ENCODE data around the gene TTYH3. TPM values are rescaled to one million over a fixed set of nuclear protein-coding genes. Genes with fewer than 3 reads are reported as not detected.

The TTYH3 gene
- total RNA-seq, 1 experiment from 2014 or later: 178 TPM

DNA sequence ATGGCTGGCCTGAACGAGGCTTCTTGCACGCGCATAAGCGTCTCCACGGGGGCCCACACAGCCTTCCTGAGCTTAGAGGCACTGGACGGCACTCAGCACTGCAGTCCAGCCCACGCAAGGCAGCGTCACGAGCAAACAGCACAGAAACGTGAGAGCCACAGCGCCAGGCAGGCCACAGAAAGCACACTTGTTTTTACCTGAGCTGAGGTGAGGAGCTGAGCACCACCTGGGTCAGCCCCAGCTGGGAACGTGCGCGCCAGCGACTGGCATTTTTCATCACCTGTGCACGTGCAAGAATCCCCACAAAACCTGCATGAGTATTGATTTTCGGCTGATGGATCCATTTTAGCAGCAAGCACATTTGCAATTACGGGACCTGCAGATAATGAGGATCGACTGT, 46.3 kb upstream of the TTYH3 start (continued):
- TF ChIP-seq NFATC4 (CRISPR knock-in tag; IDR thresholded peaks at IDR 0.05) (no peak), ZNF396 (CRISPR knock-in tag; IDR thresholded peaks at IDR 0.05; ENCODE audit: borderline replicate concordance) (no peak)

DNA sequence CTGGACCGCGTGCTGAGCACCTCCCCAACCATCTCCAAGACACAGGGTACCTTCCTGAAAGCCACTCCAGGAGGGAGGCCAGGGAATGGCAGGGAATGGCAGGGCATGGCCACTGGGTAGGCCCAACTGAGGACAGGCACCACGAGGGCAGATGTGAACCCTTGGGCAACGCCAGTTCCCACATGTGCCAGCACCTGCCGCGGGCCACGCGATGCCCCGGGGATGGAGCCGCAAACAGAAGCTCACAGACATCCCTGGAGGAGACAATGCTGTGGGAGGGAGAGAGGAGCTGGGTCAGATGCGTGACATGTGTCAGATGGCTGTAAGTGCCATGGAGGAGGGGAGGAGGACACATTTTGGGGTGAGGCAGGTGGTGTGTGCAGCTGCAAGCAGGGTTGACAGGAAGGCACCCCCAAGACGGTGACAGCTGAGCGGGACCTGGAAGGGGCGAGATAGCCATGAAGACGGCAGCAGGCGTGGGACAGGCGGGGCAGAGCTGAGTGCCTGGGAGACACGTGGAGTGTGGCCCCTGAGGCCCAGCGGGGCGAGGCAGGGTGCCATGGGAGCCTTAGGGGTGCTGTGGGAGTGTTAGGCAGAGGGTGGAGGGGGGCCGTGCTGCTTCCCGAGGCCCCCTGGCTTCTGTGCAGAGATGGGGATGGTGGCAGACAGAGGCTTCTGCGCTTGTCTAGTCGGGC, 45.3 kb upstream of the TTYH3 start:
- 0 out of 2 replicates have a peak, but pooled peaks cover 3% of the 10 kb centered on the region for H3K36me3 Mint-ChIP-seq
- POLR2A ChIA-PET: no interaction called here
- CTCF ChIA-PET: interaction anchor here (0.9 to 2.4 kb wide), 11 partner anchors 8 to 155 kb away, joined by 3 to 11 read pairs (median 3); no protein-coding TSS in a partner anchor
- H3K9me3 Mint-ChIP-seq: no peaks in the 10 kb centered on the region
- TF ChIP-seq ESRRA (CRISPR knock-in tag; IDR thresholded peaks at IDR 0.05; ENCODE audit: borderline replicate concordance): no peak
- TF ChIP-seq TP53 (CRISPR knock-in tag; IDR thresholded peaks at IDR 0.05): no peak
- TF ChIP-seq NR3C1 (CRISPR knock-in tag; conservative IDR thresholded peaks at IDR 0.05; ENCODE audit: low read depth): no peak
- no peak for TF ChIP-seq MYBL2 (CRISPR knock-in tag; IDR thresholded peaks at IDR 0.05)
- TF ChIP-seq, protein P1, sequence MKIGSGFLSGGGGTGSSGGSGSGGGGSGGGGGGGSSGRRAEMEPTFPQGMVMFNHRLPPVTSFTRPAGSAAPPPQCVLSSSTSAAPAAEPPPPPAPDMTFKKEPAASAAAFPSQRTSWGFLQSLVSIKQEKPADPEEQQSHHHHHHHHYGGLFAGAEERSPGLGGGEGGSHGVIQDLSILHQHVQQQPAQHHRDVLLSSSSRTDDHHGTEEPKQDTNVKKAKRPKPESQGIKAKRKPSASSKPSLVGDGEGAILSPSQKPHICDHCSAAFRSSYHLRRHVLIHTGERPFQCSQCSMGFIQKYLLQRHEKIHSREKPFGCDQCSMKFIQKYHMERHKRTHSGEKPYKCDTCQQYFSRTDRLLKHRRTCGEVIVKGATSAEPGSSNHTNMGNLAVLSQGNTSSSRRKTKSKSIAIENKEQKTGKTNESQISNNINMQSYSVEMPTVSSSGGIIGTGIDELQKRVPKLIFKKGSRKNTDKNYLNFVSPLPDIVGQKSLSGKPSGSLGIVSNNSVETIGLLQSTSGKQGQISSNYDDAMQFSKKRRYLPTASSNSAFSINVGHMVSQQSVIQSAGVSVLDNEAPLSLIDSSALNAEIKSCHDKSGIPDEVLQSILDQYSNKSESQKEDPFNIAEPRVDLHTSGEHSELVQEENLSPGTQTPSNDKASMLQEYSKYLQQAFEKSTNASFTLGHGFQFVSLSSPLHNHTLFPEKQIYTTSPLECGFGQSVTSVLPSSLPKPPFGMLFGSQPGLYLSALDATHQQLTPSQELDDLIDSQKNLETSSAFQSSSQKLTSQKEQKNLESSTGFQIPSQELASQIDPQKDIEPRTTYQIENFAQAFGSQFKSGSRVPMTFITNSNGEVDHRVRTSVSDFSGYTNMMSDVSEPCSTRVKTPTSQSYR (CRISPR knock-in tag; IDR thresholded peaks at IDR 0.05): no peak
- no peak for TF ChIP-seq ZNF671 (CRISPR knock-in tag; IDR thresholded peaks at IDR 0.05)
- no peak for TF ChIP-seq EMX1 (CRISPR knock-in tag; IDR thresholded peaks at IDR 0.05)
- TF ChIP-seq CREM (CRISPR knock-in tag; IDR thresholded peaks at IDR 0.05): no peak
- no peak for TF ChIP-seq CREB1 (CRISPR knock-in tag; IDR thresholded peaks at IDR 0.05)
- no peak for TF ChIP-seq TCF7 (CRISPR knock-in tag; IDR thresholded peaks at IDR 0.05; ENCODE audit: low read depth)
- no peak for TF ChIP-seq FOXP1 (CRISPR knock-in tag; IDR thresholded peaks at IDR 0.05; ENCODE audit: borderline replicate concordance)
- TF ChIP-seq, protein P2, sequence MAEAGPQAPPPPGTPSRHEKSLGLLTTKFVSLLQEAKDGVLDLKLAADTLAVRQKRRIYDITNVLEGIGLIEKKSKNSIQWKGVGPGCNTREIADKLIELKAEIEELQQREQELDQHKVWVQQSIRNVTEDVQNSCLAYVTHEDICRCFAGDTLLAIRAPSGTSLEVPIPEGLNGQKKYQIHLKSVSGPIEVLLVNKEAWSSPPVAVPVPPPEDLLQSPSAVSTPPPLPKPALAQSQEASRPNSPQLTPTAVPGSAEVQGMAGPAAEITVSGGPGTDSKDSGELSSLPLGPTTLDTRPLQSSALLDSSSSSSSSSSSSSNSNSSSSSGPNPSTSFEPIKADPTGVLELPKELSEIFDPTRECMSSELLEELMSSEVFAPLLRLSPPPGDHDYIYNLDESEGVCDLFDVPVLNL (CRISPR knock-in tag; IDR thresholded peaks at IDR 0.05; ENCODE audit: borderline replicate concordance, low read depth): no peak
- TF ChIP-seq, protein P3, sequence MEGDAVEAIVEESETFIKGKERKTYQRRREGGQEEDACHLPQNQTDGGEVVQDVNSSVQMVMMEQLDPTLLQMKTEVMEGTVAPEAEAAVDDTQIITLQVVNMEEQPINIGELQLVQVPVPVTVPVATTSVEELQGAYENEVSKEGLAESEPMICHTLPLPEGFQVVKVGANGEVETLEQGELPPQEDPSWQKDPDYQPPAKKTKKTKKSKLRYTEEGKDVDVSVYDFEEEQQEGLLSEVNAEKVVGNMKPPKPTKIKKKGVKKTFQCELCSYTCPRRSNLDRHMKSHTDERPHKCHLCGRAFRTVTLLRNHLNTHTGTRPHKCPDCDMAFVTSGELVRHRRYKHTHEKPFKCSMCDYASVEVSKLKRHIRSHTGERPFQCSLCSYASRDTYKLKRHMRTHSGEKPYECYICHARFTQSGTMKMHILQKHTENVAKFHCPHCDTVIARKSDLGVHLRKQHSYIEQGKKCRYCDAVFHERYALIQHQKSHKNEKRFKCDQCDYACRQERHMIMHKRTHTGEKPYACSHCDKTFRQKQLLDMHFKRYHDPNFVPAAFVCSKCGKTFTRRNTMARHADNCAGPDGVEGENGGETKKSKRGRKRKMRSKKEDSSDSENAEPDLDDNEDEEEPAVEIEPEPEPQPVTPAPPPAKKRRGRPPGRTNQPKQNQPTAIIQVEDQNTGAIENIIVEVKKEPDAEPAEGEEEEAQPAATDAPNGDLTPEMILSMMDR (IDR thresholded peaks at IDR 0.05): no peak
- no peak for TF ChIP-seq ZNF396 (CRISPR knock-in tag; IDR thresholded peaks at IDR 0.05; ENCODE audit: borderline replicate concordance)
- TF ChIP-seq, protein P4, sequence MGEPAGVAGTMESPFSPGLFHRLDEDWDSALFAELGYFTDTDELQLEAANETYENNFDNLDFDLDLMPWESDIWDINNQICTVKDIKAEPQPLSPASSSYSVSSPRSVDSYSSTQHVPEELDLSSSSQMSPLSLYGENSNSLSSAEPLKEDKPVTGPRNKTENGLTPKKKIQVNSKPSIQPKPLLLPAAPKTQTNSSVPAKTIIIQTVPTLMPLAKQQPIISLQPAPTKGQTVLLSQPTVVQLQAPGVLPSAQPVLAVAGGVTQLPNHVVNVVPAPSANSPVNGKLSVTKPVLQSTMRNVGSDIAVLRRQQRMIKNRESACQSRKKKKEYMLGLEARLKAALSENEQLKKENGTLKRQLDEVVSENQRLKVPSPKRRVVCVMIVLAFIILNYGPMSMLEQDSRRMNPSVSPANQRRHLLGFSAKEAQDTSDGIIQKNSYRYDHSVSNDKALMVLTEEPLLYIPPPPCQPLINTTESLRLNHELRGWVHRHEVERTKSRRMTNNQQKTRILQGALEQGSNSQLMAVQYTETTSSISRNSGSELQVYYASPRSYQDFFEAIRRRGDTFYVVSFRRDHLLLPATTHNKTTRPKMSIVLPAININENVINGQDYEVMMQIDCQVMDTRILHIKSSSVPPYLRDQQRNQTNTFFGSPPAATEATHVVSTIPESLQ (CRISPR knock-in tag; IDR thresholded peaks at IDR 0.05): no peak
- no peak for TF ChIP-seq ZNF317 (CRISPR knock-in tag; IDR thresholded peaks at IDR 0.05; ENCODE audit: borderline replicate concordance, low read depth)
- TF ChIP-seq, protein P5, sequence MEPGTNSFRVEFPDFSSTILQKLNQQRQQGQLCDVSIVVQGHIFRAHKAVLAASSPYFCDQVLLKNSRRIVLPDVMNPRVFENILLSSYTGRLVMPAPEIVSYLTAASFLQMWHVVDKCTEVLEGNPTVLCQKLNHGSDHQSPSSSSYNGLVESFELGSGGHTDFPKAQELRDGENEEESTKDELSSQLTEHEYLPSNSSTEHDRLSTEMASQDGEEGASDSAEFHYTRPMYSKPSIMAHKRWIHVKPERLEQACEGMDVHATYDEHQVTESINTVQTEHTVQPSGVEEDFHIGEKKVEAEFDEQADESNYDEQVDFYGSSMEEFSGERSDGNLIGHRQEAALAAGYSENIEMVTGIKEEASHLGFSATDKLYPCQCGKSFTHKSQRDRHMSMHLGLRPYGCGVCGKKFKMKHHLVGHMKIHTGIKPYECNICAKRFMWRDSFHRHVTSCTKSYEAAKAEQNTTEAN (CRISPR knock-in tag; IDR thresholded peaks at IDR 0.05): no peak
- TF ChIP-seq, protein P6, sequence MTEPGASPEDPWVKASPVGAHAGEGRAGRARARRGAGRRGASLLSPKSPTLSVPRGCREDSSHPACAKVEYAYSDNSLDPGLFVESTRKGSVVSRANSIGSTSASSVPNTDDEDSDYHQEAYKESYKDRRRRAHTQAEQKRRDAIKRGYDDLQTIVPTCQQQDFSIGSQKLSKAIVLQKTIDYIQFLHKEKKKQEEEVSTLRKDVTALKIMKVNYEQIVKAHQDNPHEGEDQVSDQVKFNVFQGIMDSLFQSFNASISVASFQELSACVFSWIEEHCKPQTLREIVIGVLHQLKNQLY (CRISPR knock-in tag; IDR thresholded peaks at IDR 0.05): no peak
- H3K4me3 Mint-ChIP-seq: no peak overlapping the region
- no peaks in the 10 kb centered on the region for H3K27me3 Mint-ChIP-seq (ENCODE audit: low read depth)
- peak overlapping the region; percentile 85; the same call in 1 of the 2 replicates for H3K27ac Mint-ChIP-seq
- DNase-seq (ENCODE audit: low spot score): no peak
- no peak for ATAC-seq
- H3K4me1 Mint-ChIP-seq: peaks cover 16% of the 10 kb centered on the region
